ENCODE measurements around the gene UBE2D4.

GRCh38 chr7:43953071-43953470 is 26.8 kb downstream of the UBE2D4 start:
- TF ChIP-seq SUZ12 (IDR thresholded peaks at IDR 0.05; ENCODE audit: extremely low read depth, insufficient read depth, insufficient read length) = no peak
- TF ChIP-seq ZNF274 (IDR thresholded peaks at IDR 0.05; ENCODE audit: low read depth, low read length) = no peak
- no peak for TF ChIP-seq YY1 (IDR thresholded peaks at IDR 0.05; ENCODE audit: insufficient read depth, insufficient read length)

All from NT2/D1 (cell line).